ENCODE measurements around the gene SLC6A12. TPM values are rescaled to one million over a fixed set of nuclear protein-coding genes. Genes with fewer than 3 reads are reported as not detected.

Gene SLC6A12
- total RNA-seq, 2 experiments from 2014 or later, result not detected

DNA sequence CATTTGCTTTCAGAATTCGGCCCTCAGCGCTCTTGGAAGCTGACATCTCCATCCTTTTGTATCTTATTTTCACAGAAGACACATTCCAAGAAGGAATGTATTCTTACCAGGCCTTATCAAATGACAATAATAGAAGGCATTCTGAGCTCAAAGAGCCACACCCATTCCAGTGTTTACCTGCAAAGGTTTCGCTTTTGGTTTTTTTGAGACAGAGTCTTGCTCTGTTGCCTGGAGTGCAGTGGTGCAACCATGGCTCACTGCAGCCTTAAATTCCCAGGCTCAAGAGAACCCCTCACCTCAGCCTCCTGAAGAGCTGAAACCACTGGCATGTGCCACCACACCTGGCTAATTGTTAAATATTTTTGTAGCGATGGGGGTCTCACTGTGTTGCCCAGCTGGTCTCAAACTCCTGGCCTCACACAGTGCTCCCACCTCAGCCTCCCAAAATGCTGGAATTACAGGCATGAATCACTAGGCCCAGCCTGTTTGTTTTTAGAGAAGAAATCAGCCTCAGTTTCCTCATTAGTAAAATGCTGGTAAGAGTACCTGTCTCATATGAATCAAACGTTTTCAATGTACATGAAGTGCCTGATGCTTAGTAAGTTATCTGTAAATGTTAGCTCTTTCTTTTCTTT, 69.2 kb downstream of the SLC6A12 start:
- ATAC-seq (no peak), DNase-seq (no peak)
- POLR2A ChIA-PET, result no interaction called here
- CTCF ChIA-PET, result interaction anchor here (0.8 to 1.2 kb wide), 2 partner anchors 9 to 44 kb away, joined by 3 to 4 read pairs; no protein-coding TSS in a partner anchor
- H3K9me3 Mint-ChIP-seq (ENCODE audit: insufficient read depth), result no peaks in the 10 kb centered on the region
- no peak overlapping the region for H3K4me3 Mint-ChIP-seq
- H3K4me1 Mint-ChIP-seq (ENCODE audit: low read depth), result peaks cover 15% of the 10 kb centered on the region
- no peaks in the 10 kb centered on the region for H3K36me3 Mint-ChIP-seq (ENCODE audit: low read depth)
- H3K27me3 Mint-ChIP-seq (ENCODE audit: low read depth), result peaks cover 10% of the 10 kb centered on the region
- H3K27ac Mint-ChIP-seq, result no peak overlapping the region

DNA sequence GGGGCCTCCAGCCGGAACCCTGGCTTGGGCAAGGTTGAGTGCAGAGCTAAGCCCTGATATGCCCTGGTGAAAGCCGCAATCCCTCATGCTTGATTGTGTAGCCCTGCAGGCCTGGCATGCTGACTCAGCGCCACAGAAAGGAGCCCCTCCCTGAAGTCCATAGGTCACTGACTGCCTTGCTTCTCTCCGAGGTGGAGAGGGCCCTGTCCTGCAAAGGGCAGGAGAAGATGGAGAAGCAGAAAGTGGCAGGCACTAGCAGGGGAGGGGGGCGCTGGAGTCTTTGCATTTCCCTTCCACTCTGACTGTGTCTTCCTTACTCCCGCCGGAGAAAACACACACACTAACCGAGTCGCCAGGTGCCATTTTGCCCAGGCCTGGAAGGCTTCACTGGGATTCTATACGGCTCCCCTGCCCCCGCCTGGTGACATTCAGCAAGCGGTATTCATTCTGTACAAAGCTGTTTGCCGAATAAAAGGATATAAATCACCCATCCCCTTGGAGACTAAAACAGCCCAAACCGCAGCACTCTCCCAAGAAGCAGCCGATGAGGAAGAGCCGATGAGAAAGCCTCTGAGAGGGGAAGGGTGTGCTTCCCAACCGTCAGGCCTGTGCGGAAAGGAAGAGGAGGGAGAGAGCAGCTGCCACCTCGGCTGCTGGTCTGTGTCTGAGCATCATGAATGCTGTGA, 69.8 kb downstream of the SLC6A12 start:
- DNase-seq, result no peak
- ChIA-PET CTCF (interaction anchor here (0.8 to 1.2 kb wide), 2 partner anchors 9 to 44 kb away, joined by 3 to 4 read pairs; no protein-coding TSS in a partner anchor), POLR2A (no interaction called here)
- H3K27ac Mint-ChIP-seq, result no peak overlapping the region
- peaks cover 17% of the 10 kb centered on the region for H3K4me1 Mint-ChIP-seq (ENCODE audit: low read depth)
- H3K27me3 Mint-ChIP-seq (ENCODE audit: low read depth), result peaks cover 15% of the 10 kb centered on the region
- no peaks in the 10 kb centered on the region for H3K36me3 Mint-ChIP-seq (ENCODE audit: low read depth)
- no peaks in the 10 kb centered on the region for H3K9me3 Mint-ChIP-seq (ENCODE audit: insufficient read depth)
- H3K4me3 Mint-ChIP-seq, result no peak overlapping the region
- ATAC-seq, result no peak

DNA sequence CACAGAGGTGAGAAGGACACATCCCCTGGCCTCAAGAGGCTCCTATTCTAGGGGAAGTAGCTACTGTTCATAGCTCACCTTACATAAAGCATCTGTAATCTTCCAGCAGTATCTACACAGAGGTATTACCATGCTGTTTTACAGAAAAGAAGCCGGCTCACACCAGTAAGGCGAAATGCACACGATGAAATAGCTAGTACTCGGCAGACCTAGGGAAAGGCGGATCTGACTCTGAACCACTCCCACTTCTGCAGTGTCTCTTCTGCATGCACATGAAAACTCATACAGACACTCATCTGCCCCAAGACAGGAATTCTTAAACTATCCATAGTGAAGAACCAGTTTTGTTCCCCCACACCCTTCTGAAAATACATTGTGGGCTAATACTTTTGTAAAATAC, 73.8 kb downstream of the SLC6A12 start:
- ATAC-seq (no peak), DNase-seq (no peak)
- H3K36me3 Mint-ChIP-seq (ENCODE audit: low read depth), result no peaks in the 10 kb centered on the region
- ChIA-PET POLR2A (no interaction called here), CTCF (interaction anchor here (1.0 kb wide), 1 partner anchor 80 kb away, joined by 3 read pairs; no protein-coding TSS in a partner anchor)
- H3K9me3 Mint-ChIP-seq (ENCODE audit: insufficient read depth), result no peaks in the 10 kb centered on the region
- peaks cover 17% of the 10 kb centered on the region for H3K4me1 Mint-ChIP-seq (ENCODE audit: low read depth)
- no peak overlapping the region for H3K27ac Mint-ChIP-seq
- peaks cover 16% of the 10 kb centered on the region for H3K27me3 Mint-ChIP-seq (ENCODE audit: low read depth)
- H3K4me3 Mint-ChIP-seq, result no peak overlapping the region

Other genes starting within 250 kb of the SLC6A12 start
- 1 to 10 TPM; 1.7 to 2.6 TPM for gene IQSEC3, start 147.4 kb downstream of the SLC6A12 start, total RNA-seq
- under 1 TPM in 1 of 2 experiments, not detected in 1; 0.26 TPM for gene SLC6A13, start 48.7 kb upstream of the SLC6A12 start, total RNA-seq
- gene KDM5A, start 175.2 kb upstream of the SLC6A12 start, total RNA-seq, result 10 to 100 TPM; 81.5 to 87.7 TPM
- 10 to 100 TPM; 16.8 to 18.9 TPM for gene CCDC77, start 187.5 kb upstream of the SLC6A12 start, total RNA-seq
- 10 to 100 TPM; 10.9 to 11.1 TPM for gene B4GALNT3, start 245.8 kb upstream of the SLC6A12 start, total RNA-seq

Measured in activated CD8-positive, alpha-beta T cell treated with anti-CD3 and anti-CD28 coated beads, Interleukin-2, amount 10 ng/mL, durations not matched to agents 7 days and 5 days (primary cell).